Fibroblast of lung (primary cell): ENCODE measurements around the gene TBC1D22B. TPM values are rescaled to one million over a fixed set of nuclear protein-coding genes. Genes with fewer than 3 reads are reported as not detected.

Source experiments
- DNase-seq, 2 donors: peaks; one replicate each; pipeline versions ENCODE4 v3.0.0 to v3.0.0-alpha.2; 2010; ENCODE audit warnings: low read depth in 2 of 2
- H2AFZ ChIP-seq: 2 replicates; pipeline ENCODE4 v1.5.1; 2012; ENCODE audit warnings: low read length, control low read depth, inconsistent platforms
- H3K27ac ChIP-seq: 2 replicates; pipeline ENCODE4 v1.5.1; 2011; ENCODE audit warnings: low read length, control low read depth; ENCODE audit not compliant: insufficient read depth
- H3K27me3 ChIP-seq: 2 replicates; pipeline ENCODE4 v1.5.1; 2011; ENCODE audit warnings: mild to moderate bottlenecking, low read length; ENCODE audit not compliant: control insufficient read depth, insufficient read depth
- H3K36me3 ChIP-seq: 2 replicates; pipeline ENCODE4 v1.5.1; 2011; ENCODE audit warnings: low read length; ENCODE audit not compliant: control insufficient read depth, insufficient read depth
- H3K4me1 ChIP-seq: 2 replicates; pipeline ENCODE4 v1.5.1; 2011; ENCODE audit warnings: low read length; ENCODE audit not compliant: control insufficient read depth, insufficient read depth; ENCODE audit errors: extremely low read depth
- H3K4me2 ChIP-seq: 2 replicates; pipeline ENCODE4 v1.5.1; 2011; ENCODE audit warnings: low read length, control low read depth; ENCODE audit not compliant: insufficient read depth; ENCODE audit errors: extremely low read depth
- H3K4me3 ChIP-seq, 4 experiments: fragments of 200-600 bp in 1 of 4; sonication (generic) in 1 of 4; replicated peaks in 1 of 4; 2 replicates each; pipeline ENCODE4 v1.5.1; 2011 to 2016; ENCODE audit warnings: low read length in 4 of 4, low read depth in 3 of 4, mild to moderate bottlenecking in 3 of 4, control low read depth in 2 of 4, inconsistent platforms in 1 of 4, mixed read lengths in 1 of 4; ENCODE audit not compliant: insufficient read depth in 1 of 4; ENCODE audit errors: control extremely low read depth in 1 of 4
- H3K79me2 ChIP-seq: 2 replicates; pipeline ENCODE4 v1.5.1; 2012; ENCODE audit warnings: mild to moderate bottlenecking, low read length, inconsistent platforms; ENCODE audit not compliant: control insufficient read depth, insufficient read depth
- H3K9ac ChIP-seq: 2 replicates; pipeline ENCODE4 v1.5.1; 2011; ENCODE audit warnings: mild to moderate bottlenecking, low read length, control low read depth; ENCODE audit not compliant: insufficient read depth
- H3K9me3 ChIP-seq: 2 replicates; pipeline ENCODE4 v1.5.1; 2012; ENCODE audit warnings: low read depth, low read length; ENCODE audit not compliant: control insufficient read depth, insufficient read depth
- H4K20me1 ChIP-seq: 2 replicates; pipeline ENCODE4 v1.5.1; 2011; ENCODE audit warnings: low read length; ENCODE audit not compliant: control insufficient read depth, insufficient read depth; ENCODE audit errors: extremely low read depth
- EZH2 ChIP-seq: IDR thresholded peaks from 2 replicates; pipeline ENCODE4 v1.5.1; 2012; ENCODE audit warnings: low read length, control low read depth, mild to moderate bottlenecking; ENCODE audit errors: missing control alignments
- polyA plus RNA-seq, 2 donors: library from polyadenylated mRNA; depleted of rRNA in 1 of 2; stranded (reverse) in 1 of 2; unstranded in 1 of 2; fragments of >200 nt; gene quantifications; 2 replicates each; pipeline ENCODE4 v1.2.1, GENCODE V29; 2011 to 2012; ENCODE audit warnings: missing spikeins in 1 of 2
- total RNA-seq: library from RNA; depleted of rRNA; stranded (reverse); fragments of >200 nt; gene quantifications from 2 replicates; pipeline ENCODE4 v1.2.1, GENCODE V29; 2014
- TF ChIP-seq, protein P1 (sequence below), 2 donors: IDR thresholded peaks in 1 of 2; conservative IDR thresholded peaks in 1 of 2; 1 replicate in 1 of 2; 2 replicates in 1 of 2; pipeline ENCODE4 v1.5.1; 2011 to 2012; ENCODE audit warnings: low read length in 2 of 2, control low read depth in 1 of 2, inconsistent platforms in 1 of 2, low read depth in 1 of 2, mild to moderate bottlenecking in 1 of 2

TBC1D22B gene
- total and polyA plus RNA-seq, 2 donors (not counting 1 experiment from before 2014, with no cell fraction given) = 6.3 to 9.7 TPM

DNA sequence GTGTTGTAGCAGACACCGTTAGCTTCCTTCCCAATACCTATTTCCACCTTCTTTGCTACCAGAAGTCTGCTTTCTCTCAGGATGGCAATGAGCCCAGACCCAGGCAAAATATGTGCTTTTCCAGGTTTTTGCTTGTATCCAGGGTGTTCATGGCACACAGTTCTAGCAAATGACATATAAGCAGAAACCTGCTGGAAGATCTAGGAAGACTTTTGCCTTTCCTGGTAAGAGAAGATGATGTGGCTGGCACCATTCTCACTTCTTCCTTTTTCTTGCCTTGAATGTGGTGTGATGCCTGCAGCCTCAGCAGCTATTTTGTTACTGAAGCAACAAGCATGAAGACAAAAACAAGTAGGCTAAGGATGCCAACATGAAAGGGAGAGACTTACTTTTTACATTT lies 19.2 kb upstream of the TBC1D22B start:
- H3K4me3 ChIP-seq = no peak overlapping the region
- H3K27me3 ChIP-seq = no peaks in the 10 kb centered on the region
- peak in 1 of 2 donors; percentile 29 for DNase-seq
- no peak overlapping the region for H3K4me2 ChIP-seq
- no peaks in the 10 kb centered on the region for H4K20me1 ChIP-seq
- H3K79me2 ChIP-seq = no peaks in the 10 kb centered on the region
- H3K9me3 ChIP-seq = no peaks in the 10 kb centered on the region
- H3K4me1 ChIP-seq = peaks cover 12% of the 10 kb centered on the region
- no peak for TF ChIP-seq EZH2
- TF ChIP-seq, protein P1, sequence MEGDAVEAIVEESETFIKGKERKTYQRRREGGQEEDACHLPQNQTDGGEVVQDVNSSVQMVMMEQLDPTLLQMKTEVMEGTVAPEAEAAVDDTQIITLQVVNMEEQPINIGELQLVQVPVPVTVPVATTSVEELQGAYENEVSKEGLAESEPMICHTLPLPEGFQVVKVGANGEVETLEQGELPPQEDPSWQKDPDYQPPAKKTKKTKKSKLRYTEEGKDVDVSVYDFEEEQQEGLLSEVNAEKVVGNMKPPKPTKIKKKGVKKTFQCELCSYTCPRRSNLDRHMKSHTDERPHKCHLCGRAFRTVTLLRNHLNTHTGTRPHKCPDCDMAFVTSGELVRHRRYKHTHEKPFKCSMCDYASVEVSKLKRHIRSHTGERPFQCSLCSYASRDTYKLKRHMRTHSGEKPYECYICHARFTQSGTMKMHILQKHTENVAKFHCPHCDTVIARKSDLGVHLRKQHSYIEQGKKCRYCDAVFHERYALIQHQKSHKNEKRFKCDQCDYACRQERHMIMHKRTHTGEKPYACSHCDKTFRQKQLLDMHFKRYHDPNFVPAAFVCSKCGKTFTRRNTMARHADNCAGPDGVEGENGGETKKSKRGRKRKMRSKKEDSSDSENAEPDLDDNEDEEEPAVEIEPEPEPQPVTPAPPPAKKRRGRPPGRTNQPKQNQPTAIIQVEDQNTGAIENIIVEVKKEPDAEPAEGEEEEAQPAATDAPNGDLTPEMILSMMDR (conservative IDR thresholded peaks at IDR 0.05 in 1 of 2, IDR thresholded peaks at IDR 0.05 in 1 of 2; ENCODE audit: low read depth in 1 of 2, low read length in 2 of 2) = no peak
- no peaks in the 10 kb centered on the region for H3K36me3 ChIP-seq
- no peak overlapping the region for H3K27ac ChIP-seq
- H3K9ac ChIP-seq = no peak overlapping the region
- H2AFZ ChIP-seq = no peak overlapping the region

DNA sequence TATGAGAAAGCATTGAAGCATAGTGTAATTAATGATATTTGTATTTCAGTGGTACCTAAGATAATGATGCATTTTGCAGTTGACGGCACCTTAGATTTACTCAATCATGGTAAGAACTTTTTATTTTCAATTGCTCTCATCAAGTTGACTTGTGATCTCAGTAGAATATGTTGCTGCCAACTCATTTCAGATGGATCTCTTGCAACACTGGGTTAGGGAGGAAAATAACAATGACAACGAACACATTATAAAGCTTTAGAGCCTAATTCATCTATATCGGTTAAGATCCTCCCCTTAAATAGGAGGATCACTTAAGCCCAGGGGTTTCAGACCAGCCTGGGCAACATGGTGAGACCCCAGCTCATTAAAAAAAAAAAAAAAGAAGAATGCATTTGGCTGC lies 18.0 kb upstream of the TBC1D22B start:
- H3K4me1 ChIP-seq = peaks cover 19% of the 10 kb centered on the region
- H2AFZ ChIP-seq = no peak overlapping the region
- no peaks in the 10 kb centered on the region for H3K79me2 ChIP-seq
- H3K27ac ChIP-seq = peak overlapping the region; percentile 91
- H3K4me2 ChIP-seq = peak overlapping the region; percentile 17
- no peak overlapping the region for H3K9ac ChIP-seq
- no peaks in the 10 kb centered on the region for H3K27me3 ChIP-seq
- no peak overlapping the region for H3K4me3 ChIP-seq
- TF ChIP-seq, protein P1 (conservative IDR thresholded peaks at IDR 0.05 in 1 of 2, IDR thresholded peaks at IDR 0.05 in 1 of 2; ENCODE audit: low read depth in 1 of 2, low read length in 2 of 2) = no peak
- TF ChIP-seq EZH2 = no peak
- DNase-seq = peak; percentile 67 to 85
- no peaks in the 10 kb centered on the region for H4K20me1 ChIP-seq
- H3K9me3 ChIP-seq = no peaks in the 10 kb centered on the region
- H3K36me3 ChIP-seq = no peaks in the 10 kb centered on the region

DNA sequence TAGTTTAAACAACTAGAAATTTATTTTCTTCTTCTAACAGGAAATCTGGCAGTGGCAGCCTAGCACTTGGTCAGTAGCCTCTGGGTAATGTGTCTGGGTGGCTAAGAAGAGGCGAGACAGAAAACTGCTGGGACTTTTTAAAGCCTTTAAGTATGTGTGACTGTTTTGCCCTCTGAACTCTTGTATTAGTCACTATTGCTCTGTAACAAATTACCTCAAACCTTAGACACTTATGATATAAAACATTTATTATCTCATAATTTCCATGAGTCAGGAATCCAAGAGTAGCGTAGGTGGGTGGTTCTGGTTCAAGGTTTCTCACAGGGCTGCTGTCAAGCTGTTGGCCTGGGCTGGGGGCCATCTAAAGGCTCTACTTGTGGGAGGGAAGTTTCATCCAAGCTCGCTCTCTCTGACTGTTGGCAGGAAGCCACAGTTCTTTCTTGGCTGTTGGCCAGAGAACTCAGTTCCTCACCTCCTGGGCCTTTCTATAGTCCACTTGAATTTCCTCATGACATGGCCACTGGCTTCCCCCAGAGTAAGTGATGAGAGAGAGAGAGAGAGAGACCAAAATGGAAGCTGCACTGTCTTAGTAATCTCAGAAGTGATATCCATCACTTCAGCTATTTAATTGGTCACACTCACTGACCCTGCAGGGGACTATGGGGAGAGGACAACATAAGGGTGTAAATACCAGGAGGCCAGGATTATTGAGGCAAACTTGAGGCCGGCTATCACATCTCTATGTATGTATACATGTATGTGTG lies 17.4 kb upstream of the TBC1D22B start:
- Histone ChIP-seq H3K27ac (peak overlapping the region; percentile 91), H3K79me2 (no peaks in the 10 kb centered on the region), H3K27me3 (no peaks in the 10 kb centered on the region), H3K4me2 (no peak overlapping the region), H2AFZ (no peak overlapping the region), H3K36me3 (no peaks in the 10 kb centered on the region), H3K4me1 (peaks cover 21% of the 10 kb centered on the region), H3K9me3 (no peaks in the 10 kb centered on the region), H3K9ac (no peak overlapping the region), H4K20me1 (no peaks in the 10 kb centered on the region), H3K4me3 (no peak overlapping the region)
- DNase-seq = peak; percentile 98 to 99
- TF ChIP-seq, protein P1 (conservative IDR thresholded peaks at IDR 0.05 in 1 of 2, IDR thresholded peaks at IDR 0.05 in 1 of 2; ENCODE audit: low read depth in 1 of 2, low read length in 2 of 2) = no peak
- no peak for TF ChIP-seq EZH2
